Glomerular visceral epithelial cell (primary cell): ENCODE data around the gene CAPN8.

Source experiments
- DNase-seq: peaks from one replicate; pipeline ENCODE4 v3.0.0-alpha.2; 2016; ENCODE audit errors: extremely low spot score

The CAPN8 gene

DNA sequence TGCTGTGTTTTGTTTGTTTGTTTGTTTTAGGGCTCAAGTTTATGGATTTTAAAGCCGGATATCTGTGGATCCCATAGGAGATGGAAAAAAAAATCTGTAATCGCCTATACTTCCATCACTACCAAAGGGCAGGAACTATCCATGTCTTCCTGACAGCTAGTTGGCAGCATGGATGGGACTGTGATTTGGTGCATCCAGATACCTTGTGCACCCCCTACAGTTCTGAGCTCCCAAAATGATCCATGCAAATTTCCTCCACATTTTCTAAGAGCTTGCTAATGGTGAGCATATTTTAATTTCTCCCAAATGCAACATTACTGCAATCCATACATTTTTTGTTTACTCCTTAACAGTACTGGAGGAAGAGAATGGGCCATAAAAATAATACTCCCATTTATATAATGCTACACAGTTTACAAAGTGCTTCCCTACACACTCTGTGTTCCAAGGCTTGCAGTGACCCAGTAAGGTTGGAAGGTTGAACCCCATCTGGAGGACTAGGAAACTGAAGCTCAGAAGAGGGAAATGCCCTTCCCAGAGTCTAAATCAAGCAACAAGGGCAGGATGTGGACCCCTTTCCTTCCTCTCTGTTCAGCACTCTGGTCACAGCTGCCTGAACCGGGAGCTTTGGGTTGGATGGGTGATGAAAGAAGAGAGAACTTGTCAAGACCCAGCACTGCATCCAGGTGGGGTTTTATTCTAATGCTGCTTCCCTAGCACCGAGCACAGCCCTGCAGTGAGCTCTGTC, 48.0 kb downstream of the CAPN8 start:
- DNase-seq: peak; percentile 16

- no peak for DNase-seq
Measured at GRCh38 chr1:223616586-223616985, 48.9 kb downstream of the CAPN8 start.

- no peak for DNase-seq
Measured at GRCh38 chr1:223611936-223612335, 53.6 kb downstream of the CAPN8 start.

DNA sequence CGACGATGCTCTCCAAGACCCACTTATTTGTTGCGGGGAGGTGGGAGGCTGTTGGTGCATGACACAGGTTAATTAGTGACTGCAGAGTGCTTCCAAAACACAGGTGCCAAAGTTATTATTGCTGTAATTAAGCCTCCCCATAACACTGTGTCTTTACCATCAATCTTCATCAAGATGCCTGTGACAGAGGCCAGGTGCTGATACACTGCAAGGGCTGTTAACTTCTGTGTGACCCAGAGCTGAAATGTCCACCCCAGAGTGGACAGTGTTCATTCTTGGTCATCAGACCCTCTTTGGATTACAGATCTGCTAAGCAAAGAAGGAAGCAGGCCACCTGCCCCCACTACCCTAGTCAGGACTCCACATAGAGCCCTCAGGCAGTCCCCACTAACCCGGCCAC, 55.5 kb downstream of the CAPN8 start:
- no peak for DNase-seq

DNA sequence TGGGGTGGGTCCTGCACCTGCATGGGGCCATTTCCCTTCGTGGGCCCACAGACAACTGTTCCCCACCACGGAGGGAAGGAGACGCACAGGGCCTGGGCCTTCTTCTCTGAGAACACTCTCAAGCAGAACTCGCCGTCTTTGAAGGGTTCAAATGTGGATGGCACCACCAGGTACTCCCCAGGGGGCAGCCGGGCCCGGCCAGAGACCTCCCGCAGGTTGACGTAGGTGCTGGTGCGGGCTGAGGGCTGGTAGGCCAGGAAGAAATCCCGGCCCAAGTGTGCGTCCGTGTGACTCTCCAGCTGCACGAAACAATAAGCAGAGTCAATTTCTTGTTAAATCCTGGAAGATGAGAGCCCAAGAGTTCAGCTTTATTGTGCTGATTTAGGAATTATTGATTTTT, 56.4 kb downstream of the CAPN8 start:
- no peak for DNase-seq

DNA sequence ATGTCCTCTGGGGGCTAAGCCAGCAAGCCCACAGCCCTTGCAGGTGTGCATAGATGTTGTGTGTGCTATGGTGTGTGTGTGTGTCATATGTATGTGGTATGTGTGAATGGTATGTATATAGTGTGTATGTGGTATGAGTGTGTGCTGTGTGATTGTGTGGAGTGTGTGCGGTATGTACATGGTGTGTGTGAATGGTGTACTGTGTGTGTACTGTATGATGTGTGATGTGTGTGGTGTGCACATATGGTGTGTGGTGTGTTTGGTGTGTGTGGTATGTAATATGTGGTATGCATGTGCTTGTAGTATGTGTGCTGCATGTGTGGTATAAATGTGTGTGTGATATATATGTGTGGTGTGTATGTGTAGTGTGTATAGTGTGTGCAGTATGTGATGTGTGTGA, 107.0 kb downstream of the CAPN8 start:
- DNase-seq: no peak

GRCh38 chr1:223557130-223557475, 108.4 kb downstream of the CAPN8 start:
- no peak for DNase-seq

DNA sequence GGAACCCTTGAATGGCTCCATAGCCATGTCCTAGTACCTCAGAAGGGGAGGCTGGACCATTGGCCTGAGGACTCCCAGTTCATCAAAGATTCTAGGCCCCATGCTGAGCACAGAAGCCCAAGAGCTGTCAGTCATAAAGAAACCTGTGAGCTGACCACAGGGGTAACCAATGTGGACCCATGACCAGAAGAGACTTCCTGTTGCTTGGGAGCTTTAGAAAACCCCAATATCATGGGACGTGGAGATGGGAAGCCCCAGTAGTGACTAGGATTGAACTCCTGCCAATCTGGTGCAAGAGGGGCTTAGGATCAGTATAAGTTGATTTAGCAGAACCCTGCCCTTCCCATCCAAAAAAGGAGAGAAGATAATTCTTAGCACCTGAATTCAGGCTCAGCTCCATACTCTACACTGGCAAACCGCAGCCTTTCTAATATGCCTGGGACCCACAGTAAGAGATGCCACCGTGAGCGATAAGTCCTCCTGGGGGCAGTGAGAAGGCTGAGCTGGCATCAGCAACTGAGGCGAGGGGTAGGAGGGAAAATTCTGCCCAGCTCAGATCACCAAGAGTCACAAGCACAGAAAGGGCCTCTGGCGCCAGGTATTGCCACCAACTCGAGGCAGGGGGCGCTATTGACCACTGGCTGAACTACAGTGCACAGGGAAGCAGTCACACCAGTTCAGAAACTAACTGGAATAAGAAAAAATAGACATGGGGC, 108.9 kb downstream of the CAPN8 start:
- peak; percentile 7 for DNase-seq

GRCh38 chr1:223553957-223554356, 111.5 kb downstream of the CAPN8 start:
- no peak for DNase-seq

DNA sequence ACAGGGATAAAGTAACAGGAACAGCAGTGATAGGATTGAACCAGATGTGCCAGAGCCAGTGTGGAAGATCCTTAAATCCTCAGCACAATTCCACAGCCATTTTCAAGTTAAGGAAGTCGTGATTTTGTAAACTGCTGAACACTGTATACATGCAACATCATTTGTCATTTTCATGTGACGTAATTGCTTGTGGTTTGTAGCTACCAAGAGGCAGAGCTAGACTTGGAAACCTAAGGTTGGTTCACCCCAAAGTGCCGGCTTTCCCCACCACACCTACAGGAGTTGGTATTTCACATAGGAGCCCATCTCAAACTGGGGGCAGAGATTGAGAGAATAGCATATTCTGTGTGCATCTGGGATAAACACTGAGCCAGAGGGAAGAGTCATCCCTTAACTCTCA, 113.9 kb downstream of the CAPN8 start:
- no peak for DNase-seq

GRCh38 chr1:223549740-223550139, 115.8 kb downstream of the CAPN8 start:
- no peak for DNase-seq

GRCh38 chr1:223547316-223548114, 118.0 kb downstream of the CAPN8 start:
- no peak for DNase-seq

GRCh38 chr1:223545343-223545742, 120.2 kb downstream of the CAPN8 start:
- DNase-seq: no peak

DNA sequence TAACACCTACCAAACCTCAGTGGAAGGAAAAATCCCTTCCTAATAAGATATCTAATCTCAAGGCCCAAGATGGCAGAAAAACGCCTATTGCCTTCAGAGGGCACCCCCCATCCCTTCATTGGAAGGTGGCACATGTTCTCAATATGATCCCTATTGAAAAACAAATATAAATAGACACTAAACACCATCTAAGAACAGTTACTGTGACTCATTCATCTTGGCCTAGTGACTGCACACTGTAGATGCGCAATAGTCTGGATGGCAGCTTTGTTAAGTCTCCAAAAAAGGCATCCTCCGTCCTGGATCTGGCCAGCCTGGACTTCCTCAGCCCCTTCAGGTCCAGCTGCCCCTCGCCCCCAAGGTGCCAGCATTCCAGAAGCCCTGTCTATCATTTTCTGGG, 121.9 kb downstream of the CAPN8 start:
- DNase-seq: no peak

DNA sequence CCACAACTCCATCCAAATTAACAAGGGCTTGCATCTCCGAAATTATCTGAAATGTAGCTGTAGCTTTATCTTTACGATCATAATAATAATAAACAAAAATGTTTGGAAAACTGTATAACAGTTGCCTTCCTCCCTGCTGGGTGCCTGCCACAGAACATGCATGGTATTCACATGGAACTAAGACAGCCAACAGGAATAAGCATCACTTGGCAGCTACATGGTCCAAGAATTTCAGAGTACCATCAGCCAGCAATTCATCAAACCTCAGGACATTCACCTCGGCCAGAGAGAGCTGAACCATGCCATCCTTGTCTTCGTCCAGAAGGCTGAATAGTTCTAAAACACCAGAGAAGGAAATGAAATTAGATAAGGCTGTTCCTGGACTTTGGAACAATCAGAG, 122.7 kb downstream of the CAPN8 start:
- DNase-seq: no peak

GRCh38 chr1:223540485-223541106, 124.9 kb downstream of the CAPN8 start:
- no peak for DNase-seq

DNA sequence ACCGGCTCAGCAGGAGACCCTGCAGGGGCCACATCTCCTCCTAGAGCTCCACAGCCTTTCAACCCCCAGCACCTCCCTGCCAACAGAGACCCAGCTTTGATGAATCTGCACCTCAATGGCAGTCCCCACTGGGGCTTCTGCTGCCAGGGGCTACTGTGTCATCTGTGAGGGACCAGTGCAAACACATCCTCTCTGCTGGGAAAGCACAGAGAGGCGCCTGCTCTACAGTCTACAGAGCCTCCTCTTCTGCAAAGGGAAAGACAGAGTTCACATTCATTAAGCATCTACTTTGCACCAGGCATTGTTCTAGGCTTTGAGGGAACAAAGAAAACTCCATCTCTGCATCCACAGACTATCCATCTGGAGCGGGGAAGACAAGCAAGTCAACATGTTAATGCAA, 125.8 kb downstream of the CAPN8 start:
- DNase-seq: no peak

- DNase-seq: no peak
Measured at GRCh38 chr1:223538981-223539380, 126.5 kb downstream of the CAPN8 start.

- DNase-seq: no peak
Measured at GRCh38 chr1:223535319-223535718, 130.2 kb downstream of the CAPN8 start.

DNA sequence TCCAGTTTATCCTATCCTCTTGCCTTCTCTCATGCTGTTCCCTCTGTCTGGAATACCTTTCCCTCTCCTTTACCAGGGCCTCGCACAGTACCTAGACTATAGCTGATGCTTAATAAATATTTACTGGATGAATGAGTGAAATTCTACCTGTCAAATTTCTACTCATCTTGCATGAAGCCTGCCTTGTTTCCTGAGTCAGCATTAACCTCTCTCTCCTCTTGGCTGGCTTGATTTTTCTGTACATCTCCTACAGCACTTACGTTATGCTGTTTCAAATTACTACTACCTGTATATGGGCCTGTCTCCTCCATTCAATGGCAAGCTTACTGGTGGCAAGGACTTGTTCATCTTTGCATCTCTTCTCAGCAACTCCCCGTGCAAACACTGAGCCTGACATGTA, 130.8 kb downstream of the CAPN8 start:
- DNase-seq: no peak

DNA sequence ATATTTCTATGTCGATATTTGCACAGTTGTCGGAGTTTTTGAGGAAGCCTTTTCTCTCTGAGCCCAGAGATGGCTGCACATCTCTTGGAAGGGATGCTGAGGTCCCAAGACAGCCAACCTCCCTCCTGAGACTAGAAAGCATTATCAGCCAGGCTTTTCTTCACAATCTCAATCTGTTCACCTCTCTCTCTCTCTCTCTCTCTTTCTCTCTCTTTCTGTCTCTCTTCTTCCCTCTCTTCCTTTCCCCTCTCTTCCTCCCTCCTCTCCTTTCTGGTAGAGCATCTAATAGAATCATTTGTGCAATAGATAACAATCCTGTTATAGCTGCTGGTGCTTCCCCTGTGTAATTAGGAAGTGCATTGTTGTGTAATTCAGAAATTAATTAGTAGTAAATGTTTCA, 131.8 kb downstream of the CAPN8 start:
- no peak for DNase-seq

- DNase-seq: peak; percentile 37
Measured at GRCh38 chr1:223531742-223532341, 133.7 kb downstream of the CAPN8 start.
